HepG2 (cell line): Measurements from ENCODE around the gene RGS19. TPM values are rescaled to one million over a fixed set of nuclear protein-coding genes. Genes with fewer than 3 reads are reported as not detected.

Experiments used
- ARID2 ChIP-seq: sonication (generic); formaldehyde crosslinking; IDR thresholded peaks from 2 replicates; pipeline ENCODE4 v1.8.1; 2022; ENCODE audit warnings: mild to moderate bottlenecking, missing genetic modification reagents, borderline replicate concordance
- ARNTL ChIP-seq: sonication (generic); formaldehyde crosslinking; IDR thresholded peaks from 2 replicates; pipeline ENCODE4 v1.4.0; 2020; ENCODE audit warnings: mild to moderate bottlenecking, missing genetic modification reagents
- ERF ChIP-seq: IDR thresholded peaks from 2 replicates; pipeline ENCODE4 v1.6.1; 2018; ENCODE audit warnings: missing biosample characterization, missing genetic modification reagents
- HDAC1 ChIP-seq: sonication (generic); formaldehyde crosslinking; IDR thresholded peaks from 2 replicates; pipeline ENCODE4 v1.5.1; 2020; ENCODE audit warnings: mild to moderate bottlenecking, missing genetic modification reagents
- HOXD1 ChIP-seq: sonication (generic); formaldehyde crosslinking; IDR thresholded peaks from 2 replicates; pipeline ENCODE4 v1.5.0; 2020; ENCODE audit warnings: missing genetic modification reagents
- NR1H2 ChIP-seq: sonication (generic); formaldehyde crosslinking; IDR thresholded peaks from 2 replicates; pipeline ENCODE4 v1.8.1; 2022; ENCODE audit warnings: low read depth, missing genetic modification reagents, borderline replicate concordance
- PHF20 ChIP-seq: sonication (generic); formaldehyde crosslinking; IDR thresholded peaks from 2 replicates; pipeline ENCODE4 v1.5.0; 2020; ENCODE audit warnings: mild to moderate bottlenecking, missing genetic modification reagents
- POLR2A ChIP-seq, 2 experiments: IDR thresholded peaks; 2 replicates each; pipeline ENCODE4 v1.6.1; 2011; ENCODE audit warnings: low read depth in 2 of 2, low read length in 2 of 2, mild to moderate bottlenecking in 1 of 2, moderate library complexity in 1 of 2; ENCODE audit not compliant: insufficient read depth in 1 of 2
- POLR2G ChIP-seq: fragments of 200-400 bp; formaldehyde crosslinking; IDR thresholded peaks from 2 replicates; pipeline ENCODE4 v1.6.1; 2018; ENCODE audit warnings: mild to moderate bottlenecking, low read depth, low read length, moderate library complexity
- SMAD9 ChIP-seq: sonication (generic); formaldehyde crosslinking; IDR thresholded peaks from 2 replicates; pipeline ENCODE4 v1.5.1; 2020; ENCODE audit warnings: mild to moderate bottlenecking, missing genetic modification reagents
- TRAFD1 ChIP-seq: sonication (generic); formaldehyde crosslinking; IDR thresholded peaks from 2 replicates; pipeline ENCODE4 v1.5.1; 2020; ENCODE audit warnings: missing genetic modification reagents, mild to moderate bottlenecking, borderline replicate concordance
- YEATS4 ChIP-seq: sonication (generic); formaldehyde crosslinking; IDR thresholded peaks from 2 replicates; pipeline ENCODE4 v1.4.0; 2020; ENCODE audit warnings: missing genetic modification reagents, borderline replicate concordance
- ZBTB49 ChIP-seq: sonication (generic); formaldehyde crosslinking; IDR thresholded peaks from 2 replicates; pipeline ENCODE4 v1.4.0; 2020; ENCODE audit warnings: missing genetic modification reagents, borderline replicate concordance
- ZFP1 ChIP-seq: IDR thresholded peaks from 2 replicates; pipeline ENCODE4 v1.6.1; 2016
- ZNF230 ChIP-seq: sonication (generic); formaldehyde crosslinking; IDR thresholded peaks from 2 replicates; pipeline ENCODE4 v1.4.0; 2020; ENCODE audit warnings: mild to moderate bottlenecking, missing genetic modification reagents
- ZNF333 ChIP-seq: sonication (generic); formaldehyde crosslinking; IDR thresholded peaks from 2 replicates; pipeline ENCODE4 v1.4.0; 2020; ENCODE audit warnings: mild to moderate bottlenecking, missing genetic modification reagents, borderline replicate concordance
- ZNF547 ChIP-seq: sonication (generic); formaldehyde crosslinking; IDR thresholded peaks from 2 replicates; pipeline ENCODE4 v1.5.1; 2020; ENCODE audit warnings: mild to moderate bottlenecking, missing genetic modification reagents
- ZNF569 ChIP-seq: sonication (generic); formaldehyde crosslinking; IDR thresholded peaks from 2 replicates; pipeline ENCODE4 v1.5.0; 2020; ENCODE audit warnings: mild to moderate bottlenecking, missing genetic modification reagents, moderate library complexity, borderline replicate concordance
- ZNF605 ChIP-seq: sonication (generic); formaldehyde crosslinking; IDR thresholded peaks from 2 replicates; pipeline ENCODE4 v1.8.0; 2022; ENCODE audit warnings: mild to moderate bottlenecking, missing genetic modification reagents
- ZNF639 ChIP-seq: conservative IDR thresholded peaks from 2 replicates; pipeline ENCODE4 v1.6.1; 2018; ENCODE audit warnings: missing genetic modification reagents
- ZNF704 ChIP-seq: sonication (generic); formaldehyde crosslinking; IDR thresholded peaks from 2 replicates; pipeline ENCODE4 v1.8.1; 2023; ENCODE audit warnings: mild to moderate bottlenecking, inconsistent platforms, moderate library complexity, missing genetic modification reagents, borderline replicate concordance
- polyA plus RNA-seq, 8 experiments: library from polyadenylated mRNA; depleted of rRNA in 3 of 8; stranded (reverse) in 7 of 8; unstranded in 1 of 8; fragments of >200 nt; fragmentation: Illumina TruSeq in 4 of 8; extraction: Trizol in 4 of 8; gene quantifications; 2 replicates each; pipeline versions ENCODE4 v1.2.1 to v1.2.3, GENCODE V29; 2011 to 2016; ENCODE audit warnings: low read depth in 4 of 8, missing spikeins in 1 of 8, mixed read lengths in 1 of 8; ENCODE audit not compliant: insufficient read depth in 1 of 8
- total RNA-seq, 5 experiments: library from RNA; depleted of rRNA; stranded (reverse); fragments of >200 nt; fragmentation: Illumina TruSeq; extraction: Trizol; gene quantifications; 2 replicates each; pipeline ENCODE4 v1.2.3, GENCODE V29; 2016; ENCODE audit warnings: low read depth in 1 of 5
- TF ChIP-seq, protein P1 (sequence below): sonication (generic); formaldehyde crosslinking; IDR thresholded peaks from 2 replicates; pipeline ENCODE4 v1.5.1; 2020; ENCODE audit warnings: missing genetic modification reagents, mild to moderate bottlenecking, borderline replicate concordance

Gene RGS19
- total and polyA plus RNA-seq, 2 of the 13 experiments (the other 11 are each of a cell fraction or from before 2014, with no cell fraction given) = 10.7 to 11.9 TPM

- peak; percentile 43; the same call in 1 of the 2 replicates for TF ChIP-seq HDAC1 (CRISPR knock-in tag)
- peak; percentile 44; the same call in 1 of the 2 replicates for TF ChIP-seq ZNF605 (CRISPR knock-in tag)
- TF ChIP-seq, protein P1, sequence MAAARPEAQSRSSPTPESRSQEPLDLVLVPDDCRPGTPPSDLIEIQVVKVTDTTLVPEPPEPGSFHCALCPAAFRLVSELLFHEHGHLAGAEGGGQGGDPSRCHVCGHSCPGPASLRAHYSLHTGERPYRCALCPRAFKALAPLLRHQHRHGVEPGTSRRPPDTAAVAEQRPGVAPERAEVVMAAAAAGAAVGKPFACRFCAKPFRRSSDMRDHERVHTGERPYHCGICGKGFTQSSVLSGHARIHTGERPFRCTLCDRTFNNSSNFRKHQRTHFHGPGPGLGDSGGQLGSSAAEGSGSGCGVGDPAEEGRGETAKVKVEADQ (CRISPR knock-in tag) = peak; percentile 44; the same call in 1 of the 2 replicates
- TF ChIP-seq PHF20 (CRISPR knock-in tag) = no peak
- TF ChIP-seq ZNF230 (CRISPR knock-in tag) = 0 out of 2 replicates have a peak, but pooled peaks have one; percentile 15
- TF ChIP-seq SMAD9 (CRISPR knock-in tag) = no peak
- no peak for TF ChIP-seq ZNF569
- 0 out of 2 replicates have a peak, but pooled peaks have one; percentile 51 for TF ChIP-seq NR1H2 (CRISPR knock-in tag)
- peak; percentile 69; the same call in 1 of the 2 replicates for TF ChIP-seq ARID2 (CRISPR knock-in tag)
- TF ChIP-seq ARNTL (CRISPR knock-in tag) = no peak
- TF ChIP-seq TRAFD1 (CRISPR knock-in tag) = no peak
- TF ChIP-seq ZNF547 (CRISPR knock-in tag) = 0 out of 2 replicates have a peak, but pooled peaks have one; percentile 75
- no peak for TF ChIP-seq HOXD1 (CRISPR knock-in tag)
- TF ChIP-seq ZFP1 (CRISPR knock-in tag) = no peak
- peak; percentile 56; the same call in 1 of the 2 replicates for TF ChIP-seq POLR2G
- peak; percentile 18; the same call in 1 of the 2 replicates for TF ChIP-seq YEATS4 (CRISPR knock-in tag)
- TF ChIP-seq ZNF639 (CRISPR knock-in tag) = no peak
- no peak for TF ChIP-seq ZBTB49
- TF ChIP-seq ZNF333 (CRISPR knock-in tag) = 0 out of 2 replicates have a peak, but pooled peaks have one; percentile 53
- TF ChIP-seq ERF (CRISPR knock-in tag) = no peak
- 0 out of 2 replicates have a peak, but pooled peaks have one; percentile 12 for TF ChIP-seq ZNF704 (CRISPR knock-in tag)
- TF ChIP-seq POLR2A (IDR thresholded peaks at IDR 0.05; ENCODE audit: insufficient read depth in 1 of 2, low read depth in 2 of 2, low read length in 2 of 2) = 0 out of 4 replicates have a peak, but pooled peaks of 1 of the 2 experiments have one; percentile 5
Observed at GRCh38 chr20:64080013-64080812, 895 bp upstream of the RGS19 start, which contains the start of gene OPRL1 (continued).
